H9 (cell line): ENCODE results near the gene SS18. TPM values are rescaled to one million over a fixed set of nuclear protein-coding genes. Genes with fewer than 3 reads are reported as not detected.

Experiments used
- DNase-seq: peaks from one replicate; pipeline ENCODE4 v3.0.0-alpha.2; 2017
- H2AFZ ChIP-seq: one replicate; pipeline ENCODE4 v1.6.1; 2013; ENCODE audit warnings: mild to moderate bottlenecking, low read length, control low read depth, moderate library complexity
- H2AK5ac ChIP-seq: 2 replicates; pipeline ENCODE4 v1.6.1; 2013; ENCODE audit warnings: low read length, control low read depth, mixed read lengths; ENCODE audit not compliant: insufficient read length
- H2BK120ac ChIP-seq: one replicate; pipeline ENCODE4 v1.6.1; 2013; ENCODE audit warnings: low read depth, mild to moderate bottlenecking, low read length, control low read depth, inconsistent platforms; ENCODE audit not compliant: poor library complexity, severe bottlenecking
- H2BK12ac ChIP-seq: 2 replicates; pipeline ENCODE4 v1.6.1; 2013; ENCODE audit warnings: low read length, control low read depth, mixed read lengths, low read depth; ENCODE audit not compliant: insufficient read length
- H2BK15ac ChIP-seq: 2 replicates; pipeline ENCODE4 v1.6.1; 2013; ENCODE audit warnings: low read depth, low read length, control low read depth
- H2BK20ac ChIP-seq: one replicate; pipeline ENCODE4 v1.6.1; 2013; ENCODE audit warnings: low read depth, mild to moderate bottlenecking, low read length, control low read depth, inconsistent platforms; ENCODE audit not compliant: poor library complexity, severe bottlenecking
- H2BK5ac ChIP-seq: 2 replicates; pipeline ENCODE4 v1.6.1; 2013; ENCODE audit warnings: low read length, control low read depth, mixed read lengths; ENCODE audit not compliant: insufficient read length
- H3K14ac ChIP-seq: 2 replicates; pipeline ENCODE4 v1.6.1; 2013; ENCODE audit warnings: low read length, control low read depth; ENCODE audit not compliant: insufficient read depth
- H3K18ac ChIP-seq: 2 replicates; pipeline ENCODE4 v1.6.1; 2013; ENCODE audit warnings: low read depth, mild to moderate bottlenecking, mixed read lengths, low read length, control low read depth; ENCODE audit not compliant: insufficient read length
- H3K23ac ChIP-seq: 2 replicates; pipeline ENCODE4 v1.6.1; 2013; ENCODE audit warnings: low read length, control low read depth, mixed read lengths, low read depth; ENCODE audit not compliant: insufficient read length
- H3K23me2 ChIP-seq: 2 replicates; pipeline ENCODE4 v1.6.1; 2013; ENCODE audit warnings: low read depth, mild to moderate bottlenecking, mixed read lengths, low read length, control low read depth; ENCODE audit not compliant: insufficient read length, poor library complexity, severe bottlenecking
- H3K27ac ChIP-seq: 2 replicates; pipeline ENCODE4 v1.5.1; 2013; ENCODE audit warnings: low read length, control low read depth, mixed read lengths, low read depth; ENCODE audit not compliant: insufficient read length
- H3K27me3 ChIP-seq: 2 replicates; pipeline ENCODE4 v1.6.1; 2013; ENCODE audit warnings: low read length, control low read depth, inconsistent platforms; ENCODE audit not compliant: insufficient read depth
- H3K4ac ChIP-seq: 2 replicates; pipeline ENCODE4 v1.6.1; 2013; ENCODE audit warnings: low read depth, mild to moderate bottlenecking, control low read depth, inconsistent platforms, low read length, moderate library complexity
- H3K4me1 ChIP-seq: 2 replicates; pipeline ENCODE4 v1.6.1; 2013; ENCODE audit warnings: low read length, control low read depth, inconsistent platforms; ENCODE audit not compliant: insufficient read depth
- H3K4me2 ChIP-seq: 2 replicates; pipeline ENCODE4 v1.6.1; 2013; ENCODE audit warnings: low read length, control low read depth, mixed read lengths; ENCODE audit not compliant: insufficient read length, insufficient read depth
- H3K56ac ChIP-seq: 2 replicates; pipeline ENCODE4 v1.6.1; 2013; ENCODE audit warnings: low read depth, mild to moderate bottlenecking, mixed read lengths, low read length, control low read depth; ENCODE audit not compliant: insufficient read length
- H3K79me1 ChIP-seq: 2 replicates; pipeline ENCODE4 v1.6.1; 2013; ENCODE audit warnings: low read depth, mild to moderate bottlenecking, moderate library complexity, low read length, control low read depth, inconsistent platforms; ENCODE audit not compliant: insufficient read depth, poor library complexity, severe bottlenecking
- H3K79me2 ChIP-seq: 2 replicates; pipeline ENCODE4 v1.6.1; 2013; ENCODE audit warnings: low read length, control low read depth, inconsistent platforms; ENCODE audit not compliant: insufficient read depth
- H3K9ac ChIP-seq: 2 replicates; pipeline ENCODE4 v1.6.1; 2013; ENCODE audit warnings: low read length, control low read depth, mixed read lengths; ENCODE audit not compliant: insufficient read length; ENCODE audit errors: extremely low read depth
- H3K9me3 ChIP-seq: one replicate; pipeline ENCODE4 v1.6.1; 2013; ENCODE audit warnings: low read depth, low read length, inconsistent platforms; ENCODE audit not compliant: control insufficient read depth
- H3T11ph ChIP-seq: one replicate; pipeline ENCODE4 v1.6.1; 2013; ENCODE audit warnings: mild to moderate bottlenecking, low read length, control low read depth, inconsistent platforms
- H4K20me1 ChIP-seq: one replicate; pipeline ENCODE4 v1.6.1; 2013; ENCODE audit not compliant: control insufficient read depth, insufficient read length, insufficient read depth
- H4K5ac ChIP-seq: 2 replicates; pipeline ENCODE4 v1.6.1; 2013; ENCODE audit warnings: low read depth, mild to moderate bottlenecking, mixed read lengths, low read length, control low read depth; ENCODE audit not compliant: insufficient read length
- H4K8ac ChIP-seq: replicated peaks from 2 replicates; pipeline ENCODE4 v1.6.1; 2013; ENCODE audit warnings: low read length, control low read depth, mixed read lengths, low read depth; ENCODE audit not compliant: insufficient read length
- H4K91ac ChIP-seq: 2 replicates; pipeline ENCODE4 v1.6.1; 2013; ENCODE audit warnings: low read depth, mild to moderate bottlenecking, moderate library complexity, mixed read lengths, low read length, control low read depth; ENCODE audit not compliant: insufficient read length
- H3K27ac Mint-ChIP-seq, 3 experiments: 2 replicates in 2 of 3; 3 replicates in 1 of 3; pipeline ENCODE4 v1.8.0; 2020 to 2021; ENCODE audit warnings: mixed read lengths in 3 of 3, mild to moderate bottlenecking in 1 of 3, moderate library complexity in 1 of 3
- H3K27me3 Mint-ChIP-seq: 2 replicates; pipeline ENCODE4 v1.8.0; 2021; ENCODE audit warnings: low read depth, mild to moderate bottlenecking, moderate library complexity, mixed read lengths
- H3K36me3 Mint-ChIP-seq, 3 experiments: 2 replicates in 2 of 3; 3 replicates in 1 of 3; pipeline ENCODE4 v1.8.0; 2020 to 2021; ENCODE audit warnings: low read depth in 3 of 3, mixed read lengths in 3 of 3; ENCODE audit not compliant: insufficient read depth in 1 of 3
- H3K4me1 Mint-ChIP-seq, 2 experiments: 2 replicates each; pipeline ENCODE4 v1.8.0; 2020; ENCODE audit warnings: mixed read lengths in 2 of 2
- H3K4me3 Mint-ChIP-seq, 2 experiments: 2 replicates in 1 of 2; 3 replicates in 1 of 2; pipeline ENCODE4 v1.8.0; 2020 to 2021; ENCODE audit warnings: mild to moderate bottlenecking in 2 of 2, mixed read lengths in 2 of 2, moderate library complexity in 1 of 2
- H3K9me3 Mint-ChIP-seq, 2 experiments: 2 replicates in 1 of 2; 3 replicates in 1 of 2; pipeline ENCODE4 v1.8.0; 2020; ENCODE audit warnings: mild to moderate bottlenecking in 2 of 2, mixed read lengths in 2 of 2, moderate library complexity in 1 of 2
- WGBS: extraction: QIAGEN DNeasy Blood & Tissue Kit; methylation state at CpG from one replicate; pipeline ENCODE4 v1.1.7; 2013; ENCODE audit warnings: missing lambda C conversion rate, low lambda C conversion rate, mixed read lengths; ENCODE audit not compliant: insufficient read length; ENCODE audit errors: extremely low coverage; 5-methylcytosine and 5-hydroxymethylcytosine counted together
- total RNA-seq: library from RNA; stranded (reverse); gene quantifications from 2 replicates; pipeline ENCODE4 v1.2.1, GENCODE V29; 2021
- TF ChIP-seq, protein P1 (sequence below): fragments of 200-600 bp; sonication (generic); conservative IDR thresholded peaks from 3 replicates; pipeline ENCODE4 v1.8.0; 2021; ENCODE audit warnings: antibody characterized with exemption, mild to moderate bottlenecking

SS18 gene
- total RNA-seq, 1 experiment from 2014 or later, result 87.9 TPM

GRCh38 chr18:26082475-26082874, 7.9 kb downstream of the SS18 start:
- TF ChIP-seq, protein P1, sequence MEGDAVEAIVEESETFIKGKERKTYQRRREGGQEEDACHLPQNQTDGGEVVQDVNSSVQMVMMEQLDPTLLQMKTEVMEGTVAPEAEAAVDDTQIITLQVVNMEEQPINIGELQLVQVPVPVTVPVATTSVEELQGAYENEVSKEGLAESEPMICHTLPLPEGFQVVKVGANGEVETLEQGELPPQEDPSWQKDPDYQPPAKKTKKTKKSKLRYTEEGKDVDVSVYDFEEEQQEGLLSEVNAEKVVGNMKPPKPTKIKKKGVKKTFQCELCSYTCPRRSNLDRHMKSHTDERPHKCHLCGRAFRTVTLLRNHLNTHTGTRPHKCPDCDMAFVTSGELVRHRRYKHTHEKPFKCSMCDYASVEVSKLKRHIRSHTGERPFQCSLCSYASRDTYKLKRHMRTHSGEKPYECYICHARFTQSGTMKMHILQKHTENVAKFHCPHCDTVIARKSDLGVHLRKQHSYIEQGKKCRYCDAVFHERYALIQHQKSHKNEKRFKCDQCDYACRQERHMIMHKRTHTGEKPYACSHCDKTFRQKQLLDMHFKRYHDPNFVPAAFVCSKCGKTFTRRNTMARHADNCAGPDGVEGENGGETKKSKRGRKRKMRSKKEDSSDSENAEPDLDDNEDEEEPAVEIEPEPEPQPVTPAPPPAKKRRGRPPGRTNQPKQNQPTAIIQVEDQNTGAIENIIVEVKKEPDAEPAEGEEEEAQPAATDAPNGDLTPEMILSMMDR, result no peak
- no CpG with 5 or more reads among the region's 3 CpGs for WGBS
- H3T11ph ChIP-seq, result no peak overlapping the region

More at GRCh38 chr18:26082475-26082874, 7.9 kb downstream of the SS18 start:
- no peaks in the 10 kb centered on the region for H4K20me1 ChIP-seq
- H2BK15ac ChIP-seq, result no peak overlapping the region
- no peaks in the 10 kb centered on the region for H3K9me3 ChIP-seq
- no peak overlapping the region for H3K9ac ChIP-seq
- Mint-ChIP-seq H3K9me3 (no peaks in the 10 kb centered on the region), H3K27me3 (no peaks in the 10 kb centered on the region), H3K4me1 (no peaks in the 10 kb centered on the region), H3K36me3 (peaks cover 15 to 64% (median 59%) of the 10 kb centered on the region in 3 experiments; a peak in 6 of 7 replicates), H3K4me3 (no peak overlapping the region), H3K27ac (no peak overlapping the region)
- no peak overlapping the region for H3K56ac ChIP-seq
- no peak overlapping the region for H2BK5ac ChIP-seq
- no peak for DNase-seq
- no peak overlapping the region for H2AK5ac ChIP-seq
- no peak overlapping the region for H3K23ac ChIP-seq
- no peak overlapping the region for H2BK12ac ChIP-seq
- H3K4ac ChIP-seq, result no peak overlapping the region
- no peak overlapping the region for H3K18ac ChIP-seq
- H3K4me2 ChIP-seq, result no peak overlapping the region
- no peak overlapping the region for H2BK20ac ChIP-seq
- H3K4me1 ChIP-seq, result no peaks in the 10 kb centered on the region
- H4K8ac ChIP-seq, result no peak overlapping the region
- H4K91ac ChIP-seq, result no peak overlapping the region
- peaks cover 4% of the 10 kb centered on the region; the same call in 1 of the 2 replicates for H3K79me2 ChIP-seq
- H3K23me2 ChIP-seq, result no peaks in the 10 kb centered on the region
- H2AFZ ChIP-seq, result no peak overlapping the region
- no peak overlapping the region for H2BK120ac ChIP-seq
- H3K79me1 ChIP-seq, result peaks cover 2% of the 10 kb centered on the region
- no peak overlapping the region for H3K14ac ChIP-seq
- H3K27me3 ChIP-seq, result no peaks in the 10 kb centered on the region
- no peak overlapping the region for H4K5ac ChIP-seq
- no peak overlapping the region for H3K27ac ChIP-seq
